Skeletal muscle cell (primary cell): ENCODE data around the gene IFNL2.
"Not testable (repeated sequence)": the region's sequence is repeated elsewhere in the genome, so short reads cannot be mapped to it uniquely, and the experiment has no call there.

ENCODE experiments used
- DNase-seq: peaks from one replicate; pipeline ENCODE4 v3.0.0-alpha.2; 2010; ENCODE audit warnings: low read depth
- H3K4me3 ChIP-seq: 2 replicates; pipeline ENCODE4 v1.5.1; 2011; ENCODE audit warnings: low read depth, mild to moderate bottlenecking, control low read depth, low read length, moderate library complexity

IFNL2 gene

DNA sequence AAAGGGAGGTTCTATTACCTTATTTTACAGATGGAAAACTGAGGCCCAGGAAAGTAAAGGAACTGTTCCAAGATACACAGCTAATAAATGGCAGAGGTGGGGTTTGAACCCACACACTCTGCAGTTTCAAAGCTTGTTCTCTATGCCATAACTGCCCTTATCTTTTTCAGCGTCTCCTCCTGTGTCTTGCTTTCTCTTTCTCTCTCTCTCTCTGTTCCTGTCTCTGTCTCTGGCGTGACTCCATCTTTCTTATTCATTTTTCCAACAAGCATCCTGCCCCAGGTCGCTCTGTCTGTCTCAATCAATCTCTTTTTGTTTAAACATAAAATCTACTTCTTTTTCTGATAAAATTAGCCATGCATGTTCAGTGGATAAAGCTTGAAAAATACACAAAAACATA is 16.4 kb upstream of the IFNL2 start:
- H3K4me3 ChIP-seq = no peak overlapping the region
- DNase-seq = no peak

- no peak for DNase-seq
- no peak overlapping the region for H3K4me3 ChIP-seq
Measured at GRCh38 chr19:39252458-39252857, 15.7 kb upstream of the IFNL2 start.

DNA sequence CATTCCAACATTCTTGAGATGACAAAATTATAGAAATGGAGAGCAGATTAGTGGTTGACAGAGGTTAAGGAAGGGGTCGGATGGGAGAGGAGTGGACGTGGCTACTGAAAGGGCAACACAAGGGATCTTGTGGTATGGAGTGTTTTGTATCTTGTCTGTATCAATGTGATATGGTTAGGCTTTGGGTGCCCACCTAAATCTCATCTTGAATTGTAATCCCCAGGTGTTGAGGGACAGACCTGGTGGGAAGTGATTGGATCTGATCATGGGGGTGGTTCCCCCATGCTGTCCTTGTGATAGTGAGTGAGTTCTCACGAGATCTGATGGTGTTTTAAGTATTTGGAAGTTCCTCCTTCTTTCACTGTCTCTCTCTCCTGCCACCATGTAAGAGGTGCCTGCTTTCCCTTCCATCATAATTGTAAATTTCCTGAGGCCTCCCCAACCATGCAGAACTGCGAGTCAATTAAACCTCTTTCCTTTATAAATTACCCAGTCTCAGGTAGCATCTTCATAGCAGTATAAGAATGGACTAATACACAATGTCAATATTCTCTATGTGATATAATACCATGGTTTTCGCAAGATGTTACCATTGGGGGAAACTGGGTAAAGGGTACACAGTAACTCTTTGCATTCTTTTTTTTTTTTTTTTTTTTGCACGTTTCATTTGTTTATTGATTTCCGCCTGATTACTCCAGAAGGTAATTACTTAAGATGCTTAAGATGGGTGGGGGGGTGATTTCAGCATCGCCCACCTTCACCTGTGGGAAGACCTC is 14.6 kb upstream of the IFNL2 start:
- DNase-seq = no peak
- H3K4me3 ChIP-seq = no peak overlapping the region

- no peak overlapping the region for H3K4me3 ChIP-seq
- DNase-seq = no peak
Measured at GRCh38 chr19:39254531-39255345, 13.5 kb upstream of the IFNL2 start.

- no peak for DNase-seq
- H3K4me3 ChIP-seq = no peak overlapping the region
Measured at GRCh38 chr19:39257227-39257626, 11.0 kb upstream of the IFNL2 start.

DNA sequence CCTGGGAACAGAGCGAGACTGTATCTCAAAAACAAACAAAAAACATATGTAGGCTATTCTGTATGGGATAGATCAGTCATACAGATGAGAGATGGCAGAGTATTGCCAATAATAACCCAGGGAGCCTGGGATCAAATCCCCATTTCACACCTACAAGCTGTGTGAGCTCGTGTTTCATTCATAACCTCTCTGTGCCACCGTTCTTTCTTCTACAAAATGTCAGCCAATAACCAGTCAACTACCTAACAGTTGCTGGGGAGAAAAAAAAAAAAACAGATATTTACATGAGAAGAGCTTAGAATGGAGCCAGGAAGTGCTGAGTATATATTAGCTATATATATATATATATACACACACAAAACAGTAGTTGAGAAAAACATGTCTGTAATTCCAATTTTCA is 6.5 kb upstream of the IFNL2 start:
- no peak overlapping the region for H3K4me3 ChIP-seq
- DNase-seq = no peak

DNA sequence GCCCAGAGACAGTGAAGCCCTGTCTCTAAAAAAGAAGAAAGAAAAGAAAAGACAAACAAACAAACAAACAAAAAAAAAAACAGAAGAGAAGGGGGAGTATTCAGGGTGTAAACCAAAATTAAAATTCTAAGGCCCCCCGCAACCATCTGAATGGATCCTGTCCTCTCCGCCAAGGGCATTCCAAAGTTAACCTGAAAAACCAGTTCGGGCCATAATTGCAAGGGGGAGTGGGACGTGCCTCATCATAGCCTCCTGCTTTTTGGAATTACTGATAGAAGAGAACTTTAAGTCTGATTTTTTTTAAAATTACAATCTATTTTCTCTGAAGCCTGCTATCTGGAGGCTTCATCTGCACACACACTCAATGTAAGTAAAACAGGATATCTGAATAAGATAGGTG is 5.7 kb upstream of the IFNL2 start:
- no peak overlapping the region for H3K4me3 ChIP-seq
- no peak for DNase-seq

- no peak for DNase-seq
- H3K4me3 ChIP-seq = no peak overlapping the region
Measured at GRCh38 chr19:39263912-39264305, 4.3 kb upstream of the IFNL2 start.

- H3K4me3 ChIP-seq = no peak overlapping the region
- DNase-seq = no peak
Measured at GRCh38 chr19:39264306-39265290, 3.6 kb upstream of the IFNL2 start.

GRCh38 chr19:39265321-39265916 is 2.8 kb upstream of the IFNL2 start:
- no peak for DNase-seq
- H3K4me3 ChIP-seq = no peak overlapping the region

- not testable (repeated sequence) for H3K4me3 ChIP-seq, DNase-seq
Measured at GRCh38 chr19:39268531-39269223, 481 bp downstream of the IFNL2 start.

DNA sequence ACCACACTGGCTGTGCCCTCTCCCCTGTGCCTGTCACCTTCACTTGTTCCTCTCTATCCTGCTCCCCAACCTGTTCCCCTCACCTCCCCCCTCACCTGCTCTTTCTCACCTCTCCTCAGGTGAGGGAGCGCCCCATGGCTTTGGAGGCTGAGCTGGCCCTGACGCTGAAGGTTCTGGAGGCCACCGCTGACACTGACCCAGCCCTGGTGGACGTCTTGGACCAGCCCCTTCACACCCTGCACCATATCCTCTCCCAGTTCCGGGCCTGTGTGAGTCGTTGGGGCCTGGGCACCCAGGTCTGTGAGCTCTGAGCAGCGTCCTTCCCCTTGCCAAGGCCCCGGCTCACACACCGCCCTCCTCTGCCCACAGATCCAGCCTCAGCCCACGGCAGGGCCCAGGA is 1.2 kb downstream of the IFNL2 start:
- not testable (repeated sequence) for DNase-seq, H3K4me3 ChIP-seq

DNA sequence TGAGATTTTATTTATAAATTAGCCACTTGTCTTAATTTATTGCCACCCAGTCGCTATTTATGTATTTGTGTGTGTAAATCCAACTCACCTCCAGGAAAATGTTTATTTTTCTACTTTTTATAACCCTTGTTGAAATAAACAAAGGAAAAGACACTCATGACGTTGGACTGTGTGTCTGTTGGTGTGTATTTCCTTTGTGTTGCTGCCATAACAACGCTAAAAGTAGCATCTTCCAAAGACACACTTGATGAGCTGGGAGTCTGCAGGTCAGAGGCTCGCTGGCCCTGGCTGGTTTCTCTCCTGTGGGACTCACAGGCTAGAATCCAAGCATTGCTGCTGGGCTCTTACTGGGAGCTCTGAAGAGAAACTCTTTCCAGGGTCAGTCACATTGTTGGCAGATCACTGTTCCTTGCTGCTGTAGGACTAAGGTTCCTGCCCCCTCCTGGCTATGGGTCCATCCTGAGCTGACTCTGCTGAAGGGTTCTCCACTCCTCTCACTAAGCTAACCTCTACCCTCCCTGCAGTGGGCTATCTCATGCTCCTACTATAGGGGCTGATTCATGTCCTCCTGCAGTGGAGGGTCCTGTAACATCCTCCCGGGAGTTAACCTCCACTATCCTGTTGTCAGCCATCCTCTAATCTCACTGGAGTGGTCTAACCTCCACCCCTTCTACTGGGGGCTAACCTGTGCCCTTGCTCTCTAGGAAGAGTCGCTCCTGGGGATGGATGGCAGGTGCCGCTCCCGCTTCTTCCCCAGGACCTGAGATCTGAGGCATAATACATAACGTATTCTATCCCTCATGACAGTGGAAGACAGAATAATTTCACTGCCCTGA is 2.1 kb downstream of the IFNL2 start:
- no peak overlapping the region for H3K4me3 ChIP-seq
- no peak for DNase-seq

- not testable (repeated sequence) for H3K4me3 ChIP-seq, DNase-seq
Measured at GRCh38 chr19:39273859-39274258, 5.7 kb downstream of the IFNL2 start.

DNA sequence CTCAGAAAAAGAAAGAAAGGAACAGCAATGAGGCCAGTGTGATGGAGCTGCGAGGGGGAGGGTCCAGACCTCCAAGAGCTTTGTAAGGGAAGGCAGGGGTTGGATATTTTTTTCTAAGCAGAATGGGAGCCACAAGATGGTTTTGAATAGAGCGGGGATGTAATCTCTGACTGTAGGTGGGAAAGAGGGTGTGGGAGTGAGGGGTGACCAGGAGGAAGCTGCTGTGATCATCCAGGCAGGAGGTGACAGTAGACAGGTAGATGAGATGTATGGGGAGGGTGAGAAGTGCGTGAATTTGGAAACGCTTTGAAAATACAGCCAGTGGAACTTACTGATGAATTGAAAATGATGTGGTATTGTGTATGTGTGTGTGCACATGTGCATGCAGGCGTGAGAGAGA is 7.4 kb downstream of the IFNL2 start:
- no peak overlapping the region for H3K4me3 ChIP-seq

GRCh38 chr19:39276740-39277139 is 8.5 kb downstream of the IFNL2 start:
- DNase-seq = no peak
- H3K4me3 ChIP-seq = no peak overlapping the region

More for the DNA sequence above, 7.4 kb downstream of the IFNL2 start:
- DNase-seq = no peak

- H3K4me3 ChIP-seq = no peak overlapping the region
- DNase-seq = no peak
Measured at GRCh38 chr19:39277598-39277997, 9.4 kb downstream of the IFNL2 start.

DNA sequence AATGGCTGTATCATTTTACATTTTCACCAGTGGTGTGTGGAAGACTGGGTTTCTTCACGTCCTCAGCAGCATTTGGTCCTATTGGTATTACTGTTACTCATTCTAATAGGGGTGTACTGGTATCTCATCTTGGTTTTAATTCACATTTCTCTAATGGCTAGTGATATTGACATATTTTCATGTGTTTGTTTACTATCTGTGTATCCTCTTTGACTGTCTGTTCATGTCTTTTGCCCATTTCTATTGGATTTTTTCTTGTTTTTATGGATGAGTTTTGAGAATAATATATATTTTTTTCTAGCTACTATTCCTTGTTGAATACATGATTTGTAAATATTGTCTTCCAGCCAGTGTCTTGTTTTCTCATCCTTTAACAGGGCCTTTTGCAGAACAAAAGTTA is 13.8 kb downstream of the IFNL2 start:
- no peak for DNase-seq
- H3K4me3 ChIP-seq = no peak overlapping the region
